HepG2 (cell line): ENCODE measurements around the gene PHF23. TPM values are rescaled to one million over a fixed set of nuclear protein-coding genes. Genes with fewer than 3 reads are reported as not detected.

Experiments
- CC2D1A ChIP-seq: sonication (generic); formaldehyde crosslinking; IDR thresholded peaks from 2 replicates; pipeline ENCODE4 v1.8.1; 2023; ENCODE audit warnings: mild to moderate bottlenecking, missing genetic modification reagents
- DMTF1 ChIP-seq: sonication (generic); formaldehyde crosslinking; IDR thresholded peaks from 2 replicates; pipeline ENCODE4 v1.4.0; 2020; ENCODE audit warnings: mild to moderate bottlenecking, missing genetic modification reagents
- GLI4 ChIP-seq: sonication (generic); formaldehyde crosslinking; IDR thresholded peaks from 2 replicates; pipeline ENCODE4 v1.5.1; 2020; ENCODE audit warnings: missing genetic modification reagents, mild to moderate bottlenecking, moderate library complexity, borderline replicate concordance
- HHEX ChIP-seq: IDR thresholded peaks from 2 replicates; pipeline ENCODE4 v1.6.1; 2016; ENCODE audit warnings: control low read depth
- HNRNPK ChIP-seq: fragments of 200-400 bp; formaldehyde crosslinking; IDR thresholded peaks from 2 replicates; pipeline ENCODE4 v1.6.1; 2018; ENCODE audit warnings: low read length, low read depth, moderate library complexity, mild to moderate bottlenecking; ENCODE audit not compliant: poor library complexity, severe bottlenecking
- MBNL3 ChIP-seq: fragments of 250-450 bp; sonication (Bioruptor Pico); conservative IDR thresholded peaks from 2 replicates; pipeline ENCODE4 v1.8.0; 2022; ENCODE audit warnings: mild to moderate bottlenecking, inconsistent platforms
- MTERF4 ChIP-seq: sonication (generic); formaldehyde crosslinking; IDR thresholded peaks from 2 replicates; pipeline ENCODE4 v1.8.0; 2023; ENCODE audit warnings: mild to moderate bottlenecking, missing genetic modification reagents
- MZF1 ChIP-seq: sonication (generic); formaldehyde crosslinking; IDR thresholded peaks from 2 replicates; pipeline ENCODE4 v1.8.1; 2023; ENCODE audit warnings: mild to moderate bottlenecking, missing genetic modification reagents, borderline replicate concordance
- NR1H2 ChIP-seq: sonication (generic); formaldehyde crosslinking; IDR thresholded peaks from 2 replicates; pipeline ENCODE4 v1.8.1; 2022; ENCODE audit warnings: low read depth, missing genetic modification reagents, borderline replicate concordance
- NR2C2 ChIP-seq: sonication (generic); formaldehyde crosslinking; IDR thresholded peaks from 2 replicates; pipeline ENCODE4 v1.4.0; 2020; ENCODE audit warnings: missing genetic modification reagents, mild to moderate bottlenecking, moderate library complexity, borderline replicate concordance
- PCBP1 ChIP-seq: fragments of 200-400 bp; formaldehyde crosslinking; IDR thresholded peaks from 2 replicates; pipeline ENCODE4 v1.6.1; 2017; ENCODE audit warnings: mild to moderate bottlenecking, low read depth, low read length, borderline replicate concordance
- PREB ChIP-seq: sonication (generic); formaldehyde crosslinking; IDR thresholded peaks from 2 replicates; pipeline ENCODE4 v1.4.0; 2020; ENCODE audit warnings: missing genetic modification reagents
- RBFOX2 ChIP-seq: fragments of 200-400 bp; formaldehyde crosslinking; IDR thresholded peaks from 2 replicates; pipeline ENCODE4 v1.6.1; 2017; ENCODE audit warnings: low read depth, mild to moderate bottlenecking, low read length
- SIX4 ChIP-seq: sonication (generic); formaldehyde crosslinking; IDR thresholded peaks from 2 replicates; pipeline ENCODE4 v1.4.0; 2020; ENCODE audit warnings: missing genetic modification reagents
- TBX2 ChIP-seq: sonication (generic); formaldehyde crosslinking; IDR thresholded peaks from 2 replicates; pipeline ENCODE4 v1.5.0; 2020; ENCODE audit warnings: missing genetic modification reagents, mild to moderate bottlenecking, borderline replicate concordance
- ZBTB37 ChIP-seq: sonication (generic); formaldehyde crosslinking; IDR thresholded peaks from 2 replicates; pipeline ENCODE4 v1.4.0; 2020; ENCODE audit warnings: mild to moderate bottlenecking, missing genetic modification reagents
- ZBTB43 ChIP-seq: sonication (generic); formaldehyde crosslinking; conservative IDR thresholded peaks from 2 replicates; pipeline ENCODE4 v1.4.0; 2020; ENCODE audit warnings: missing genetic modification reagents
- ZC3H4 ChIP-seq: sonication (generic); formaldehyde crosslinking; IDR thresholded peaks from 2 replicates; pipeline ENCODE4 v1.4.0; 2020; ENCODE audit warnings: missing genetic modification reagents, borderline replicate concordance
- ZFP91 ChIP-seq: sonication (generic); formaldehyde crosslinking; IDR thresholded peaks from 2 replicates; pipeline ENCODE4 v1.9.0; 2022; ENCODE audit warnings: missing genetic modification reagents, mild to moderate bottlenecking, borderline replicate concordance
- ZNF546 ChIP-seq: sonication (generic); formaldehyde crosslinking; conservative IDR thresholded peaks from 2 replicates; pipeline ENCODE4 v1.8.1; 2023; ENCODE audit warnings: mild to moderate bottlenecking, missing genetic modification reagents
- polyA plus RNA-seq, 8 experiments: library from polyadenylated mRNA; depleted of rRNA in 3 of 8; stranded (reverse) in 7 of 8; unstranded in 1 of 8; fragments of >200 nt; fragmentation: Illumina TruSeq in 4 of 8; extraction: Trizol in 4 of 8; gene quantifications; 2 replicates each; pipeline versions ENCODE4 v1.2.1 to v1.2.3, GENCODE V29; 2011 to 2016; ENCODE audit warnings: low read depth in 4 of 8, missing spikeins in 1 of 8, mixed read lengths in 1 of 8; ENCODE audit not compliant: insufficient read depth in 1 of 8
- total RNA-seq, 5 experiments: library from RNA; depleted of rRNA; stranded (reverse); fragments of >200 nt; fragmentation: Illumina TruSeq; extraction: Trizol; gene quantifications; 2 replicates each; pipeline ENCODE4 v1.2.3, GENCODE V29; 2016; ENCODE audit warnings: low read depth in 1 of 5

Gene PHF23
- total and polyA plus RNA-seq, 2 of the 13 experiments (the other 11 are each of a cell fraction or from before 2014, with no cell fraction given) = 27.6 to 33.2 TPM

GRCh38 chr17:7191571-7192270 lies 47.5 kb downstream of the PHF23 start (continued):
- TF ChIP-seq MTERF4 (CRISPR knock-in tag) (no peak), CC2D1A (no peak), NR1H2 (no peak), DMTF1 (CRISPR knock-in tag) (no peak), ZBTB43 (CRISPR knock-in tag) (no peak), ZFP91 (CRISPR knock-in tag) (no peak), ZNF546 (no peak), PCBP1 (no peak), TBX2 (CRISPR knock-in tag) (no peak), HHEX (CRISPR knock-in tag) (no peak), MBNL3 (CRISPR knock-in tag) (no peak), ZBTB37 (CRISPR knock-in tag) (no peak), RBFOX2 (no peak), MZF1 (CRISPR knock-in tag) (no peak), GLI4 (CRISPR knock-in tag) (no peak), HNRNPK (no peak), ZC3H4 (CRISPR knock-in tag) (no peak), NR2C2 (CRISPR knock-in tag) (peak; percentile 88), SIX4 (no peak), PREB (CRISPR knock-in tag) (no peak)
